ENCODE results near the gene ZNF239.
"Not testable (repeated sequence)": the region's sequence is repeated elsewhere in the genome, so short reads cannot be mapped to it uniquely, and the experiment has no call there.

The ZNF239 gene

GRCh38 chr10:43574001-43574892, at the start of gene ZNF239:
TSS of gene ZNF239 (minus strand) at chr10:43574616. CDS start at chr10:43558079, 16,537 bp downstream.
- peak; percentile 96 for DNase-seq (ENCODE audit: low spot score)

- DNase-seq (ENCODE audit: low spot score), result peak; percentile 21
Measured at GRCh38 chr10:43623351-43623750, 48.9 kb upstream of the ZNF239 start.

GRCh38 chr10:43622038-43622437, 47.6 kb upstream of the ZNF239 start:
- DNase-seq (ENCODE audit: low spot score), result no peak

- DNase-seq (ENCODE audit: low spot score), result no peak
Measured at GRCh38 chr10:43619368-43619767, 45.0 kb upstream of the ZNF239 start.

GRCh38 chr10:43616697-43617370, 42.4 kb upstream of the ZNF239 start:
- DNase-seq (ENCODE audit: low spot score), result no peak

GRCh38 chr10:43610636-43611035, 36.2 kb upstream of the ZNF239 start:
- no peak for DNase-seq (ENCODE audit: low spot score)

GRCh38 chr10:43607199-43607573, 32.8 kb upstream of the ZNF239 start:
- DNase-seq (ENCODE audit: low spot score), result no peak

GRCh38 chr10:43606323-43607198, 32.1 kb upstream of the ZNF239 start, which contains the start of gene ZNF485:
TSS of gene ZNF485 (plus strand) at chr10:43606438. CDS start at chr10:43607051, 613 bp downstream.
- peak; percentile 94 for DNase-seq (ENCODE audit: low spot score)

- no peak for DNase-seq (ENCODE audit: low spot score)
Measured at GRCh38 chr10:43605850-43606322, 31.5 kb upstream of the ZNF239 start.

- not testable (repeated sequence) for DNase-seq (ENCODE audit: low spot score)
Measured at GRCh38 chr10:43601576-43601975, 27.2 kb upstream of the ZNF239 start.

- no peak for DNase-seq (ENCODE audit: low spot score)
Measured at GRCh38 chr10:43599333-43599732, 24.9 kb upstream of the ZNF239 start.

GRCh38 chr10:43598446-43598845, 24.0 kb upstream of the ZNF239 start:
- peak; percentile 45 for DNase-seq (ENCODE audit: low spot score)

- no peak for DNase-seq (ENCODE audit: low spot score)
Measured at GRCh38 chr10:43596546-43596945, 22.1 kb upstream of the ZNF239 start.

- no peak for DNase-seq (ENCODE audit: low spot score)
Measured at GRCh38 chr10:43595739-43596298, 21.4 kb upstream of the ZNF239 start.

GRCh38 chr10:43594944-43595589, 20.7 kb upstream of the ZNF239 start:
- peak; percentile 47 for DNase-seq (ENCODE audit: low spot score)

- DNase-seq (ENCODE audit: low spot score), result no peak
Measured at GRCh38 chr10:43591303-43591904, 17.0 kb upstream of the ZNF239 start.

GRCh38 chr10:43586730-43587115, 12.3 kb upstream of the ZNF239 start:
- not testable (repeated sequence) for DNase-seq (ENCODE audit: low spot score)

GRCh38 chr10:43585981-43586729, 11.7 kb upstream of the ZNF239 start:
- no peak for DNase-seq (ENCODE audit: low spot score)

GRCh38 chr10:43585046-43585445, 10.6 kb upstream of the ZNF239 start:
- DNase-seq (ENCODE audit: low spot score), result no peak

- no peak for DNase-seq (ENCODE audit: low spot score)
Measured at GRCh38 chr10:43584051-43584450, 9.6 kb upstream of the ZNF239 start.

All from AG20443 (cell line).